AG09319 (cell line): Measurements from ENCODE around the gene IL12B.

Source experiments
- DNase-seq: peaks from one replicate; pipeline ENCODE4 v3.0.0-alpha.2; 2010; ENCODE audit warnings: low read depth; ENCODE audit errors: extremely low read depth
- TF ChIP-seq, protein P1 (sequence below): IDR thresholded peaks from 2 replicates; pipeline ENCODE4 v1.5.1; 2011; ENCODE audit warnings: low read depth, mild to moderate bottlenecking, inconsistent platforms, low read length, moderate library complexity

IL12B gene

DNA sequence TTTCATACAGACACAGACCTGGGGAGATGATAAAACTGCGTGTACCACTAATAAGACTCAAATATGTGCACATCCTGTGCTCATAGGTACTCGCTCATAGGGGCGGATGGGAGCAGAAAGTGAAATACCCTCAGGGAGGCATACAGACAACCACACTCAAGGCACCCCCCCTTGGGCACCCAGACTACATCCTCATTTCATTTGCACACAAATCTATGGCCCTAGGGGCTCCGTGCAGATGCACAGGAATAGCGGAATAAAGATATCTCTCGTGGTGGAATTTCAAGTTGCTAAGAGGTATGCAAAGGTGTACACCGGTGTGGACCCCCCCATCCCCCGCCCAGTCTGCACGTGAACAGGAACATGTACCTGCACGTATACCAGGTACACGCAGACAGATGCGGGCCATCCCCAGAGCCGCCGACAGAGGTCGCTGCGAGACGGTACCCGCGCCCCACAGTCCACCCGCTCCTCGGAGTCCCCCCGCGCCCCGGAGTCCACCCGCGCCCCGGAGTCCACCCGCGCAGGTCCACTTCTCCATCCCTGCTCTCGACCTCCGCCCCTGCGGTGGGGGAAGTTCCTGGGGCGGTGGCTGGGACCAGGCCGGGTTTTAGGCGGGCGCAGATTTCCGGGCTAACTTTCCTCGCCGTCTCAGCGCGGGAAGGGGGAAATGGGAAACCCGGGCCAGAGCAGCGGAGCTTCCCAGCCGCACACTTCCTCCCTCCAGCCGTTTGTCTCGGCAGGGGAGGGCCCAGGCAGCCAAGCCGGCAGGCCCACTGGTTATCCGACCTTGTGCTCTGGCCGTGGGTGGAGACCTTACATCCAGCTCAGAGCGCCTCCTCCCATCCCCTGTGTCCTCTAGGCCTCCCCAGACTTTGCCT is 1.0 kb upstream of the IL12B start:
- TF ChIP-seq, protein P1, sequence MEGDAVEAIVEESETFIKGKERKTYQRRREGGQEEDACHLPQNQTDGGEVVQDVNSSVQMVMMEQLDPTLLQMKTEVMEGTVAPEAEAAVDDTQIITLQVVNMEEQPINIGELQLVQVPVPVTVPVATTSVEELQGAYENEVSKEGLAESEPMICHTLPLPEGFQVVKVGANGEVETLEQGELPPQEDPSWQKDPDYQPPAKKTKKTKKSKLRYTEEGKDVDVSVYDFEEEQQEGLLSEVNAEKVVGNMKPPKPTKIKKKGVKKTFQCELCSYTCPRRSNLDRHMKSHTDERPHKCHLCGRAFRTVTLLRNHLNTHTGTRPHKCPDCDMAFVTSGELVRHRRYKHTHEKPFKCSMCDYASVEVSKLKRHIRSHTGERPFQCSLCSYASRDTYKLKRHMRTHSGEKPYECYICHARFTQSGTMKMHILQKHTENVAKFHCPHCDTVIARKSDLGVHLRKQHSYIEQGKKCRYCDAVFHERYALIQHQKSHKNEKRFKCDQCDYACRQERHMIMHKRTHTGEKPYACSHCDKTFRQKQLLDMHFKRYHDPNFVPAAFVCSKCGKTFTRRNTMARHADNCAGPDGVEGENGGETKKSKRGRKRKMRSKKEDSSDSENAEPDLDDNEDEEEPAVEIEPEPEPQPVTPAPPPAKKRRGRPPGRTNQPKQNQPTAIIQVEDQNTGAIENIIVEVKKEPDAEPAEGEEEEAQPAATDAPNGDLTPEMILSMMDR: peak; percentile 77
- DNase-seq: no peak

DNA sequence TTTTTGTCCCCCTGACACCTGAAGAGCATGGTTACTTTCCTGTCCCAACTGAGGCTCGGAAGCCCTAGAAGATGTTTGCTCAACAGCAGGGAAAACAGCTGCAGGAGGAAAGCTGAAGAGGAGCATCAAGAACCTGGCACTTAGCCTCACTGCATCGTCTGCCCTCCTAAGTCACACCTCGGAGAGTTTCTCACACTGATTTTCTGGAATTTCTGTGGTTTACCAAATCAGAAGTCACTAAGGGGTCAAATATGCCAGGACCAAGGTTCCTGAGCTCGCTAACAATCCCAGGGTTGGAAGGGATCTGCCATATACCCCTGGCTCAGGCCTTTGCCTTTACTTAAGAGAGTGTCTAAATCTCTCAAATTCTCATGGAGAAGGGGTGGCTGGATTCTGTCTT is 5.3 kb downstream of the IL12B start:
- TF ChIP-seq, protein P1: no peak
- no peak for DNase-seq

DNA sequence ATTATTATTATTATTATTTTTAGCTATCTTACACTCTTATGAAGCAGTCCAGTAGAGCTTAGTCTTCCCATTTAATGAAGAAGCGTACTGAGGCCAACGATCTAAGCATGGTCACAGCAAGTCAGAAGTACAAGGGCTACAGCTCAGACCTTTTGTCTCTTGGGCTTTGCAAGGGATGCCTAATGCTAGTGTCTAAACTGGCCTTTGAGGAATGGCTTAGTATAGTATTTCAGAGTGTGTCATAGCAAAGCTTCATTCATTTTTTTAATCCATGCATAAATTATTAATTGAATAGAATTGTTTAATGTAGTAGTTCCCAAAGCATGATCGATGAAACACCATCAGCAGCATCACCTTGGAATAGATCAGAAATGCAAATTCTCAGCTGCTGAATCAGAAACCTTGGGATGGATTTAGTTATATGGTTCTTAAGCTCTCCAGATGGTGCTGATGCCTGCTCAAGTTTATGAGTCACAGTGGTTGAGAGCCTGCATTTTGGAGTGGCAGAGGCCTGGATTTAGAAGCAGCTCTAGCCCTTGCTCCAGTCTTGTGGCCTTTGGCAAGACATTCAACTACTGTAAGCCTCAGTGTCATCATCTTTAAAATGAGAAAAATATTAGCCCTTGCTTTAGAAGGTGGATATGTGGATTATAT is 6.1 kb downstream of the IL12B start:
- peak; percentile 67 for DNase-seq
- TF ChIP-seq, protein P1: no peak

DNA sequence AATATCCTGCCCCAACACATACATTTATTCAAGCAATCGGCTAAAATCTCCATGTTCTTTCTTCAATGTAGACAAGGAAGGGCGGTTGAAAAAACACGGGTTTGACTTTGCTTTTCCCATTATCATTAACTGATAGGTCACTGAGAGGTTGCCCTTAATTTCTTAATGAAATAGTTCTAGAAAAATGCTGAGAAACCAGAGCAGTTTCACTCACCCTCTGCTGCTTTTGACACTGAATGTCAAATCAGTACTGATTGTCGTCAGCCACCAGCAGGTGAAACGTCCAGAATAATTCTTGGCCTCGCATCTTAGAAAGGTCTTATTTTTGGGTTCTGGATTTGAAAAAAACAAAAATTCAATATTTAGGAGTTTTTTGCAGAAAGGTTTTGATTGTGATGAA is 8.1 kb downstream of the IL12B start:
- no peak for DNase-seq
- TF ChIP-seq, protein P1: no peak

DNA sequence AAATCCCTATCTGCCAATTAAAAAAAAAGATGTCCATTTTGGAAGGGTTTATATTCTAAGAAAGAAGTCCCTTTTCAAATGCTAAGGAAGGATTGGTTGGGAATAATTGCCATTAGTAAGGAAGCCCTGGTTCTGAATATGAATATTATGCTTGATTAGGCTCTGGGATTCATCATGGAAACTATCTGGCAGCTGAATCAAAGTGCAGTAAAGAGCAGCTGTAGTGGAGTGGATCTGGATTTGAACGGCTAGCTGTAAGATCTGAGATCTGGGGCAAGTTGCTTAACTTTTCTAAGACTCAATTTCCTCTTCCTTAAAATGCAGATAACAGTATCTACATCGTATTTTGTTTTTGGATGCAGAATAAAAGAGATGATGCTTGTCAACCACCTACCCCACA is 10.5 kb downstream of the IL12B start:
- no peak for DNase-seq
- TF ChIP-seq, protein P1: no peak

DNA sequence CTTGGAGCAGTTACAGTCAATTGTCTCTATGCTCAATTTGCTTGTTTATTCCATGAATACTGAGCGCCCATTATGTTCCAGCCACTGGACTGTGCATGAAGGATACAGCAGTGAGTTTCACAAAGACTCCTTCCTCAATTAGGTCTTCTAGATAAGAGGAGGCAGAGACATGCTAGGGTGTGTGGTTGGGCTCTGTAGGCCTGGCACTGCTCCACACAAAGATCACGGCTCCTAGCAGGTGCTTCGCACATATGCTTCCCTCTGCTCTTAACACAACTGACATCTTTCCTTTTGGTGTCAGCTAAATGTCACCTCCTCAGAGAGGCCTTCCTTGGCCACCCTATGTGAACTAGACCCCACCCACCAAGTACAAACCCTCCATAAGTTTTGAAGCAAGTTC is 10.9 kb downstream of the IL12B start:
- DNase-seq: no peak
- TF ChIP-seq, protein P1: no peak

DNA sequence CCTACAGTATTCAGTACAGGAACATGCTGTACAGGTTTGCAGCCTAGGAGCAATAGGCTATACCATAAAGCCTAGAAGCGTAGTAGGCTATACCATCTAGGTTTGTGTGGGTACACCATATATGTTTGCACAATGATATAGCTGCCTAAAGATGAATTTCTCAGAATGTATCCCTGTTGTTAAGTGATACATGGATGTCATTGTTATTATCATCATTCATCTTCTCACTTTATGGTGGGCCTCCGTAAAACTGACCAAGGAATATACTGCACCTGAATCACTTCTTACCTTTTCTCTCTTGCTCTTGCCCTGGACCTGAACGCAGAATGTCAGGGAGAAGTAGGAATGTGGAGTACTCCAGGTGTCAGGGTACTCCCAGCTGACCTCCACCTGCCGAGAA is 11.8 kb downstream of the IL12B start:
- no peak for DNase-seq
- TF ChIP-seq, protein P1: no peak
